Stimulated activated CD4-positive, alpha-beta T cell treated with anti-CD3 and anti-CD28 coated beads, TNF-alpha, amount 100 ng/mL, for 24 hours (primary cell): Measurements from ENCODE around the gene OTUD7B.

ENCODE experiments used
- DNase-seq, 3 experiments: peaks; one replicate each; pipeline ENCODE4 v3.0.0-alpha.2; 2020; ENCODE audit warnings: low read depth in 3 of 3

Gene OTUD7B

GRCh38 chr1:149917571-149918144, 92.9 kb downstream of the OTUD7B start, which contains the start of gene SV2A:
Gene SV2A (minus strand): TSS chr1:149917844. CDS start chr1:149913840, 4,004 bp downstream.
- peak in 2 of 3 experiments; percentile 21 to 46 for DNase-seq

DNA sequence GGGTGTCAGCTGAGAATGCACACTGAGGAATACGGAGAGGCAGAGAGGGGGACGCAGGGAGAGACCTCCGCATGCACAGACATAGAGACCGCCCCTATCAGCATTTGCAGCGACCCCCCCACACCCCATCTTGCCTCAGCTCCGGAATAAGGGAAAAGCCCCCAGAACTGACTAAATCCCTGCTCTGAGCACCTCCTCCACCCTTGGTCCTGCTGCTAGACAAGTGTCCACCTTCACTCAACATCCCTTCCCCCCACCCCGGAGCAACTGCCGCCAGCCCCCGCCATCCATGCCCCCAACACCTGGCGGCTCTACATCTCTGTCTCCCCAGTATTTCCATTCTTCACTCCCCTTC, 93.7 kb downstream of the OTUD7B start:
- DNase-seq, result no peak

- DNase-seq, result no peak
These were observed 94.2 kb downstream of the OTUD7B start for GRCh38 chr1:149916193-149916897.

- DNase-seq, result no peak
These were observed 94.9 kb downstream of the OTUD7B start for GRCh38 chr1:149915429-149916192.

DNA sequence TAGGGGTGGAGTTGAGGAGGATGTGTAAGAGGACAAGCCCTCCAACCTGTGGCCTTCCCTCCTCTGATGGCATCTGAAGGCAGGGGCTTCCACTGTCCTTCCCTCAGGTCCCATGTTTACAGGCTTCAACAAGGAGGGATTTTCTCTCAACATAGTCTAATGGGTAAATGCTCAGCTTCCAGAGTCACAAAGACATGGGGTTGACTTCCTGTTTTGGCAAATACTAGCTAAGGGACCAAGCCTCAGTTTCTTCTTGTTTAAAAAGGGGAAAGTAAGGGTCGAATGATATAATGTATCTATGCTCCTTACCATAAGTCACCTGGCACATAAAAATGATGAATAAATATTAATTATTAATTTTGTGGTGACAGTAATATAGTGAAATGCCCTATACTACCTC, 96.0 kb downstream of the OTUD7B start:
- DNase-seq, result no peak

GRCh38 chr1:149906570-149907075, 103.9 kb downstream of the OTUD7B start:
- no peak for DNase-seq

GRCh38 chr1:149903836-149904491, 106.6 kb downstream of the OTUD7B start:
- DNase-seq, result no peak

DNA sequence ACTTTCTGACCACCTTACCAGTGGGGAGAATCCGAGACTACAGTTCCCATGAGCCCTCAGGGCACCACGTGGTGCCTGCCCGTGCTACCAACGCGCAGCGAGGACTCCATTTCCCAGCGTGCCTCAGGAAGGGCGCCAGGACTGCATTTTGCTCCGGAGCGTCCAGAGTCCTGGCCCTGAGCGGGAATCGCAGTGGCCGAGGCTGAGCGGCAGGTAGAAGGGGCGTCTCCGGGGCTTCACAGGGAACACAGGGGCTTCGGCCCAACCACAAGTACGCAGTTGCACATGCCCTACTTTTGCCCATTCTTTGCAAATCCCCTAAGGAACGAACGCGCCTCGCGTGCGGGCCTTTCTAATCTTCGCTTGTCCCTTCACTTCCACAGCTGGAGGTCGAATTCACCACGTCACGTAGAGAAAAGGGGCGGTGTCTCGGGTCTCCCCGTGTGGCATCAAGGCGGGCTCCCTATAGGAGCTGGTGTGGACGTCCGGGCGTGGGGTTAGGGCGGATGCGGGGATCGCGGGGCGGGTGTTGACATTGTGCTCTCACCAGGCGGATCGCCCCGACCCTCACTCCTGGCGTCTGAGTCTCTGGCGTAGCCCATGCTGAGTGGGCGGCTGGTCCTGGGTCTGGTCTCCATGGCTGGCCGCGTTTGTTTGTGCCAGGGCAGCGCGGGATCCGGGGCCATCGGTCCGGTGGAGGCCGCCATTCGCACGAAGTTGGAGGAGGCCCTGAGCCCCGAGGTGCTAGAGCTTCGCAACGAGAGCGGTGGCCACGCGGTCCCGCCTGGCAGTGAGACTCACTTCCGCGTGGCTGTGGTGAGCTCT, 110.9 kb downstream of the OTUD7B start, which contains the start of gene BOLA1:
BOLA1 (plus strand) TSS at position 109 of the 825 bp plus-strand sequence; CDS start at position 601, 492 bp downstream.
- peak; percentile 65 to 81 (median 71) for DNase-seq

GRCh38 chr1:149896575-149896974, 114.0 kb downstream of the OTUD7B start:
- no peak for DNase-seq

DNA sequence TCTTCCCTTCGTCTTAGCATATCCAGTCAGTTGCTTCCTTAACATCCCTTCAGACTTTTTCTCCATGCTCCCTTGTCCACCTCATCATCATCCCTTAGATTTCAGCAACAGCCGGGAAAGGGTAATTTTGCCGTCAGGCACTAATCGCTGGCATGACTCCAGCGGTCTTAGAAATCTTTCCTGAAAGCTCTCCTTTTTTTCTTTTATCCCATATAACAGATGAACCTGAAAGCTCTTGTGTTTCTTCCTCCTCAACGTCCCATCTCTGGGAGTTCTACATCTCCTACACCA, 121.6 kb downstream of the OTUD7B start:
- no peak for DNase-seq

DNA sequence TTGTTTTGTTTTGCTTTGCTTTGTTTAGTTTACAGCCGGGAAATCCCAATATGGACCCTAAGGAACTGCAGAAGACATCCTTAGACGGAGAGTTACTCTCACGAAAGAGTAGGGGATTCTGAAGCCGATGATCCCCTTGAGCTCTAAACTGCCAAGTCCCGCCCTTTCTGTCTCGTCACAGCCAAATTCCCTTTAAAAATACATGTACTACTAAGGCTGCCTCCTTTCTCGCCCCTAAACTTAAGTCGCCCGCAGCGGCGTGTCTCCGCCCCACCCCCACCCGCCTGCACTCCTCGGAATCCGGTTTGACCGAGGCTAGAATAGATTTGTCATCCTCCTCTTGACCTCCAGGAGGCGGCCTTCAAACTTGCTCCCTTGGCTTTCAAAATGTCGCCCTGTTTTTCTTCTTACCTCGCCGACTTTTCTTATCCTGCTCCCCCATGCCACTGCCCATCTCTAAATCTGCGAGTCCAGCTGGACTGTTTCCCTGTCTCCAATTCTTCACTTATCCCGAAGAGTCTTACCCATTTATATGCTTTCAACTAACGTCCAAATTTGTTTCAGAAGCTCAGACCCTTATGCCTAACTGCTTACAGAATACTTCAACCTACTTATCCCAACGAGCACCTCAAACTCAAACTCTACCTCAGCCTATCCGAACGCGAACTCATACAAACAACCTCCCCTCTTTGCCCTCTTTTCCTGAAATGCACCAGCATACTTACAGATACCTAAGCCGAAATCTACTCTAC, 122.1 kb downstream of the OTUD7B start:
- peak; percentile 50 to 81 (median 59) for DNase-seq
